H9 (cell line): ENCODE data around the gene SCUBE1. TPM values are rescaled to one million over a fixed set of nuclear protein-coding genes. Genes with fewer than 3 reads are reported as not detected.

Experiments
- DNase-seq: peaks from one replicate; pipeline ENCODE4 v3.0.0-alpha.2; 2017
- H2AFZ ChIP-seq: one replicate; pipeline ENCODE4 v1.6.1; 2013; ENCODE audit warnings: mild to moderate bottlenecking, low read length, control low read depth, moderate library complexity
- H2AK5ac ChIP-seq: 2 replicates; pipeline ENCODE4 v1.6.1; 2013; ENCODE audit warnings: low read length, control low read depth, mixed read lengths; ENCODE audit not compliant: insufficient read length
- H2BK120ac ChIP-seq: one replicate; pipeline ENCODE4 v1.6.1; 2013; ENCODE audit warnings: low read depth, mild to moderate bottlenecking, low read length, control low read depth, inconsistent platforms; ENCODE audit not compliant: poor library complexity, severe bottlenecking
- H2BK12ac ChIP-seq: 2 replicates; pipeline ENCODE4 v1.6.1; 2013; ENCODE audit warnings: low read length, control low read depth, mixed read lengths, low read depth; ENCODE audit not compliant: insufficient read length
- H2BK15ac ChIP-seq: 2 replicates; pipeline ENCODE4 v1.6.1; 2013; ENCODE audit warnings: low read depth, low read length, control low read depth
- H2BK20ac ChIP-seq: one replicate; pipeline ENCODE4 v1.6.1; 2013; ENCODE audit warnings: low read depth, mild to moderate bottlenecking, low read length, control low read depth, inconsistent platforms; ENCODE audit not compliant: poor library complexity, severe bottlenecking
- H2BK5ac ChIP-seq: 2 replicates; pipeline ENCODE4 v1.6.1; 2013; ENCODE audit warnings: low read length, control low read depth, mixed read lengths; ENCODE audit not compliant: insufficient read length
- H3K14ac ChIP-seq: 2 replicates; pipeline ENCODE4 v1.6.1; 2013; ENCODE audit warnings: low read length, control low read depth; ENCODE audit not compliant: insufficient read depth
- H3K18ac ChIP-seq: 2 replicates; pipeline ENCODE4 v1.6.1; 2013; ENCODE audit warnings: low read depth, mild to moderate bottlenecking, mixed read lengths, low read length, control low read depth; ENCODE audit not compliant: insufficient read length
- H3K23ac ChIP-seq: 2 replicates; pipeline ENCODE4 v1.6.1; 2013; ENCODE audit warnings: low read length, control low read depth, mixed read lengths, low read depth; ENCODE audit not compliant: insufficient read length
- H3K23me2 ChIP-seq: 2 replicates; pipeline ENCODE4 v1.6.1; 2013; ENCODE audit warnings: low read depth, mild to moderate bottlenecking, mixed read lengths, low read length, control low read depth; ENCODE audit not compliant: insufficient read length, poor library complexity, severe bottlenecking
- H3K27ac ChIP-seq: 2 replicates; pipeline ENCODE4 v1.5.1; 2013; ENCODE audit warnings: low read length, control low read depth, mixed read lengths, low read depth; ENCODE audit not compliant: insufficient read length
- H3K27me3 ChIP-seq: 2 replicates; pipeline ENCODE4 v1.6.1; 2013; ENCODE audit warnings: low read length, control low read depth, inconsistent platforms; ENCODE audit not compliant: insufficient read depth
- H3K4ac ChIP-seq: 2 replicates; pipeline ENCODE4 v1.6.1; 2013; ENCODE audit warnings: low read depth, mild to moderate bottlenecking, control low read depth, inconsistent platforms, low read length, moderate library complexity
- H3K4me1 ChIP-seq: 2 replicates; pipeline ENCODE4 v1.6.1; 2013; ENCODE audit warnings: low read length, control low read depth, inconsistent platforms; ENCODE audit not compliant: insufficient read depth
- H3K4me2 ChIP-seq: 2 replicates; pipeline ENCODE4 v1.6.1; 2013; ENCODE audit warnings: low read length, control low read depth, mixed read lengths; ENCODE audit not compliant: insufficient read length, insufficient read depth
- H3K56ac ChIP-seq: 2 replicates; pipeline ENCODE4 v1.6.1; 2013; ENCODE audit warnings: low read depth, mild to moderate bottlenecking, mixed read lengths, low read length, control low read depth; ENCODE audit not compliant: insufficient read length
- H3K79me1 ChIP-seq: 2 replicates; pipeline ENCODE4 v1.6.1; 2013; ENCODE audit warnings: low read depth, mild to moderate bottlenecking, moderate library complexity, low read length, control low read depth, inconsistent platforms; ENCODE audit not compliant: insufficient read depth, poor library complexity, severe bottlenecking
- H3K79me2 ChIP-seq: 2 replicates; pipeline ENCODE4 v1.6.1; 2013; ENCODE audit warnings: low read length, control low read depth, inconsistent platforms; ENCODE audit not compliant: insufficient read depth
- H3K9ac ChIP-seq: 2 replicates; pipeline ENCODE4 v1.6.1; 2013; ENCODE audit warnings: low read length, control low read depth, mixed read lengths; ENCODE audit not compliant: insufficient read length; ENCODE audit errors: extremely low read depth
- H3K9me3 ChIP-seq: one replicate; pipeline ENCODE4 v1.6.1; 2013; ENCODE audit warnings: low read depth, low read length, inconsistent platforms; ENCODE audit not compliant: control insufficient read depth
- H3T11ph ChIP-seq: one replicate; pipeline ENCODE4 v1.6.1; 2013; ENCODE audit warnings: mild to moderate bottlenecking, low read length, control low read depth, inconsistent platforms
- H4K20me1 ChIP-seq: one replicate; pipeline ENCODE4 v1.6.1; 2013; ENCODE audit not compliant: control insufficient read depth, insufficient read length, insufficient read depth
- H4K5ac ChIP-seq: 2 replicates; pipeline ENCODE4 v1.6.1; 2013; ENCODE audit warnings: low read depth, mild to moderate bottlenecking, mixed read lengths, low read length, control low read depth; ENCODE audit not compliant: insufficient read length
- H4K8ac ChIP-seq: replicated peaks from 2 replicates; pipeline ENCODE4 v1.6.1; 2013; ENCODE audit warnings: low read length, control low read depth, mixed read lengths, low read depth; ENCODE audit not compliant: insufficient read length
- H4K91ac ChIP-seq: 2 replicates; pipeline ENCODE4 v1.6.1; 2013; ENCODE audit warnings: low read depth, mild to moderate bottlenecking, moderate library complexity, mixed read lengths, low read length, control low read depth; ENCODE audit not compliant: insufficient read length
- H3K27ac Mint-ChIP-seq, 3 experiments: 2 replicates in 2 of 3; 3 replicates in 1 of 3; pipeline ENCODE4 v1.8.0; 2020 to 2021; ENCODE audit warnings: mixed read lengths in 3 of 3, mild to moderate bottlenecking in 1 of 3, moderate library complexity in 1 of 3
- H3K27me3 Mint-ChIP-seq: 2 replicates; pipeline ENCODE4 v1.8.0; 2021; ENCODE audit warnings: low read depth, mild to moderate bottlenecking, moderate library complexity, mixed read lengths
- H3K36me3 Mint-ChIP-seq, 3 experiments: 2 replicates in 2 of 3; 3 replicates in 1 of 3; pipeline ENCODE4 v1.8.0; 2020 to 2021; ENCODE audit warnings: low read depth in 3 of 3, mixed read lengths in 3 of 3; ENCODE audit not compliant: insufficient read depth in 1 of 3
- H3K4me1 Mint-ChIP-seq, 2 experiments: 2 replicates each; pipeline ENCODE4 v1.8.0; 2020; ENCODE audit warnings: mixed read lengths in 2 of 2
- H3K4me3 Mint-ChIP-seq, 2 experiments: 2 replicates in 1 of 2; 3 replicates in 1 of 2; pipeline ENCODE4 v1.8.0; 2020 to 2021; ENCODE audit warnings: mild to moderate bottlenecking in 2 of 2, mixed read lengths in 2 of 2, moderate library complexity in 1 of 2
- H3K9me3 Mint-ChIP-seq, 2 experiments: 2 replicates in 1 of 2; 3 replicates in 1 of 2; pipeline ENCODE4 v1.8.0; 2020; ENCODE audit warnings: mild to moderate bottlenecking in 2 of 2, mixed read lengths in 2 of 2, moderate library complexity in 1 of 2
- WGBS: extraction: QIAGEN DNeasy Blood & Tissue Kit; methylation state at CpG from one replicate; pipeline ENCODE4 v1.1.7; 2013; ENCODE audit warnings: missing lambda C conversion rate, low lambda C conversion rate, mixed read lengths; ENCODE audit not compliant: insufficient read length; ENCODE audit errors: extremely low coverage; 5-methylcytosine and 5-hydroxymethylcytosine counted together
- total RNA-seq: library from RNA; stranded (reverse); gene quantifications from 2 replicates; pipeline ENCODE4 v1.2.1, GENCODE V29; 2021
- TF ChIP-seq, protein P1 (sequence below): fragments of 200-600 bp; sonication (generic); conservative IDR thresholded peaks from 3 replicates; pipeline ENCODE4 v1.8.0; 2021; ENCODE audit warnings: antibody characterized with exemption, mild to moderate bottlenecking

The SCUBE1 gene
- total RNA-seq, 1 experiment from 2014 or later: 1.2 TPM

DNA sequence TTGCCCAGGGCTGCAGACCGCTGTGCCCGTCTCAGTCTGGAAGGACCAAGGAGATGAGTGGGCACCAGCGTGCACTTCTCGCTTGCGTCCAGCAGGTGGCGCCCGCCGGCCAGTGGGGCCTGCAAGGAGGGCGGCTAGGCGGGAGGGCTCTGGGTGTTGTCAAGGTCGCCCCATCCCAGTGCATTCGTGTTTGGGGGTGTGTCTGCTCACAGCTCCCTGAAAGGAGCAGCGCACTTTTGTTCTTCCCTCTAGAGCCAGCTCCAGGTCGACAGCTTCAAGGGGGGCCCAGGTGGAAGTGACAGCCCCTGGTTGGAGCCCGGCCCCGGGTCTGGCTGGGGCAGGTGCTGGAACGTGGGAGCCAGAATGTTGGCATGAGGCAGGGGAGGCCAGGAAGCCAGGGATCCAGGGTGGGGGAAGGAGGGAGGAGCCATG lies 45.3 kb upstream of the SCUBE1 start:
- Histone ChIP-seq H3K23ac (no peak overlapping the region), H2AFZ (no peak overlapping the region), H2BK12ac (no peak overlapping the region), H4K8ac (no peak overlapping the region), H3K4ac (no peak overlapping the region), H4K5ac (no peak overlapping the region), H4K20me1 (no peaks in the 10 kb centered on the region), H3T11ph (no peak overlapping the region), H2BK15ac (no peak overlapping the region), H2AK5ac (no peak overlapping the region), H3K79me1 (no peaks in the 10 kb centered on the region), H4K91ac (no peak overlapping the region), H3K79me2 (no peaks in the 10 kb centered on the region), H3K18ac (no peak overlapping the region), H3K27ac (no peak overlapping the region), H3K9me3 (no peaks in the 10 kb centered on the region), H3K9ac (no peak overlapping the region), H3K4me2 (no peak overlapping the region), H2BK120ac (no peak overlapping the region), H2BK20ac (no peak overlapping the region), H3K14ac (no peak overlapping the region), H3K56ac (no peak overlapping the region), H3K23me2 (peaks cover 4% of the 10 kb centered on the region), H2BK5ac (no peak overlapping the region), H3K27me3 (no peaks in the 10 kb centered on the region), H3K4me1 (no peaks in the 10 kb centered on the region)
- WGBS: no CpG with 5 or more reads among the region's 17 CpGs
- TF ChIP-seq, protein P1, sequence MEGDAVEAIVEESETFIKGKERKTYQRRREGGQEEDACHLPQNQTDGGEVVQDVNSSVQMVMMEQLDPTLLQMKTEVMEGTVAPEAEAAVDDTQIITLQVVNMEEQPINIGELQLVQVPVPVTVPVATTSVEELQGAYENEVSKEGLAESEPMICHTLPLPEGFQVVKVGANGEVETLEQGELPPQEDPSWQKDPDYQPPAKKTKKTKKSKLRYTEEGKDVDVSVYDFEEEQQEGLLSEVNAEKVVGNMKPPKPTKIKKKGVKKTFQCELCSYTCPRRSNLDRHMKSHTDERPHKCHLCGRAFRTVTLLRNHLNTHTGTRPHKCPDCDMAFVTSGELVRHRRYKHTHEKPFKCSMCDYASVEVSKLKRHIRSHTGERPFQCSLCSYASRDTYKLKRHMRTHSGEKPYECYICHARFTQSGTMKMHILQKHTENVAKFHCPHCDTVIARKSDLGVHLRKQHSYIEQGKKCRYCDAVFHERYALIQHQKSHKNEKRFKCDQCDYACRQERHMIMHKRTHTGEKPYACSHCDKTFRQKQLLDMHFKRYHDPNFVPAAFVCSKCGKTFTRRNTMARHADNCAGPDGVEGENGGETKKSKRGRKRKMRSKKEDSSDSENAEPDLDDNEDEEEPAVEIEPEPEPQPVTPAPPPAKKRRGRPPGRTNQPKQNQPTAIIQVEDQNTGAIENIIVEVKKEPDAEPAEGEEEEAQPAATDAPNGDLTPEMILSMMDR: peak; percentile 99
- no peak overlapping the region for H3K27ac Mint-ChIP-seq
- H3K9me3 Mint-ChIP-seq: no peaks in the 10 kb centered on the region; a peak in 2 of 5 replicates
- H3K36me3 Mint-ChIP-seq: no peaks in the 10 kb centered on the region
- peaks cover 14 to 33% of the 10 kb centered on the region in 2 experiments for H3K4me1 Mint-ChIP-seq
- peaks cover 43% of the 10 kb centered on the region for H3K27me3 Mint-ChIP-seq
- DNase-seq: peak; percentile 90
- peak overlapping the region in 1 of 2 experiments; percentile 28; a peak in 1 of 5 replicates for H3K4me3 Mint-ChIP-seq
